Measurements from ENCODE around the gene THADA. TPM values are rescaled to one million over a fixed set of nuclear protein-coding genes. Genes with fewer than 3 reads are reported as not detected.

The THADA gene
- total and polyA plus RNA-seq, 7 donors = 4.4 to 35.2 (median 20.2) TPM

DNA sequence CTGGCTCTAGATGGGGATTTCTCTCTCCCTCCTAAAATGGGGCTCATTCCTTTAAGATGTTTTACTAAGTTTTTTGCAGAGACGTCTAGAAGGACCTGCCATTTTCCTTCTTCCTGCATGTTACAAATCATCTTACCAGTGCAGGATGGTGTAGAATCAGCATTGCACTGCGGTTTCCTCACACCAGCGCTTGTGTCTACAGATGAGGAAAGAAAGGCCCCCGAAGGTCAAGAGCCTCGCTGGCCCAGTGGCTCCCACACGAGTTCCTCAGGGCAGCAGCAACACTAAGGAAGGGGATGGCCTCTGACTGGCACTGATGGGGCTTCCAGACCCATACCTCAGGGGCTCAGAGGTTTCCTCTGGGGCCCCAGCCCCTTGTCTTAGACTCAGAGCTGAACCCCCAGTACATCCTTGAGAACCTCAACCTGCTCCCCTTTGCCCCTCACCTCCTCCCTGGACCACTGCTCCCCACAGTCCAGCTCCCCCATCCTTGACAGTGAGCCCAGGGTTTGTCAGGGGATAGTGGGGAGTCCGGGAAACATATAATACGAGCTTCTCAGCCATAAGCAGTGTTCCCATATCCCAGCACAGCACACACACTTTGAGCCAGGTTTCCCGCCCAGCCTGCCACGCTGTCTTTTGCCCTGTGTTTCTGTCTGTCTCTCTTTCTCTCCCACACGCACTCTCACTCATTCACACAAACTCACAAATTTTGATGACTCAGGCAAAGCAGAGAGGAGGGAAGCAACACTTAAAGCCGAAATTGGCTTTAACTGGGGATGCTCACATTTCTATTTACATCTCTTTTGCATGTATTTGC is 398.9 kb downstream of the THADA start:
- Histone ChIP-seq H3K36me3 (no peaks in the 10 kb centered on the region), H3K27me3 (no peaks in the 10 kb centered on the region), H3K27ac (no peak overlapping the region), H3K9me3 (no peaks in the 10 kb centered on the region), H3K4me1 (no peaks in the 10 kb centered on the region), H3K4me3 (no peak overlapping the region)
- intact Hi-C loops (cut with DNase I) = no loop called here
- 64 to 83% methylated on average over 12 of the region's 12 CpGs for WGBS, 2 donors
- no peak for DNase-seq
- TF ChIP-seq POLR2AphosphoS5 (IDR thresholded peaks at IDR 0.05) = no peak
- TF ChIP-seq, protein P1, sequence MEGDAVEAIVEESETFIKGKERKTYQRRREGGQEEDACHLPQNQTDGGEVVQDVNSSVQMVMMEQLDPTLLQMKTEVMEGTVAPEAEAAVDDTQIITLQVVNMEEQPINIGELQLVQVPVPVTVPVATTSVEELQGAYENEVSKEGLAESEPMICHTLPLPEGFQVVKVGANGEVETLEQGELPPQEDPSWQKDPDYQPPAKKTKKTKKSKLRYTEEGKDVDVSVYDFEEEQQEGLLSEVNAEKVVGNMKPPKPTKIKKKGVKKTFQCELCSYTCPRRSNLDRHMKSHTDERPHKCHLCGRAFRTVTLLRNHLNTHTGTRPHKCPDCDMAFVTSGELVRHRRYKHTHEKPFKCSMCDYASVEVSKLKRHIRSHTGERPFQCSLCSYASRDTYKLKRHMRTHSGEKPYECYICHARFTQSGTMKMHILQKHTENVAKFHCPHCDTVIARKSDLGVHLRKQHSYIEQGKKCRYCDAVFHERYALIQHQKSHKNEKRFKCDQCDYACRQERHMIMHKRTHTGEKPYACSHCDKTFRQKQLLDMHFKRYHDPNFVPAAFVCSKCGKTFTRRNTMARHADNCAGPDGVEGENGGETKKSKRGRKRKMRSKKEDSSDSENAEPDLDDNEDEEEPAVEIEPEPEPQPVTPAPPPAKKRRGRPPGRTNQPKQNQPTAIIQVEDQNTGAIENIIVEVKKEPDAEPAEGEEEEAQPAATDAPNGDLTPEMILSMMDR (IDR thresholded peaks at IDR 0.05) = no peak
- no peak for TF ChIP-seq EP300 (IDR thresholded peaks at IDR 0.05)
- TF ChIP-seq POLR2A (IDR thresholded peaks at IDR 0.05) = no peak

DNA sequence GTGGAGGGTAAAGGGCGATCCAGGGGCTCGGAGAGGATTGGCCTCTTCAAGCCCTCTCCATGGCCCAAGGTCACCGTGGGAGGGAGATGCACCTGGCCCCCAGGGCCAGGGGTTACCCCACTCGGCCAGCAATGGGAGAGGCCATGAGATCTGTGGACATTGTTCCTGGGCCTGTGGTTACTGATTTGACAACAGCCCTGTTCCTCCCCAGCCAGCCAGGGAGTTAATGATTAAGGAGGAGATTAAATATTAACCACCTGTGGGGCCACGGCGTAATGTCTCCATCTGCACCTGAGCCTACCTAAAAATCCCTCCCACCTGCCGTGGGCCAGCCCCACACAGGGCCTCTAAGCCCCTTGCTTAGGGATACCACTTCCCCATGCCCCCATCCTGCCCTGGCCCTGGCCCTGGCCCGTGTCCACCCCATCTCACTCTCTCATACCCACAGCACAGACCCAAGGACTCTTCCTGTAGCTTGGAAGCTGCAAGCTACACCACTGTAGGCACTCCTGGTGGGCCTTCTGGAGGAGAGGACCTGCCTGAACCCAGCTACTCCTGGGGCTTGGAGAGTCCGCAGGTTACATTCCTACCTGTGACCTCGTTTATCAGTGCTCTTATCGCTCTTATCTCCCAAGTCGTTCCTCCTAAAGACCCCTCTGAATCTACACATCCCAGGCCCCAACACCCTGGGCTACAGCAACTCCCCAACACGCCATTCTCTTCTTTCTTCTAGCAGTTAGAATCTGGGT is 401.5 kb downstream of the THADA start:
- H3K36me3 ChIP-seq = no peaks in the 10 kb centered on the region
- no peak overlapping the region for H3K27ac ChIP-seq
- no peaks in the 10 kb centered on the region for H3K9me3 ChIP-seq
- 15 to 56% methylated on average over 13 of the region's 13 CpGs for WGBS, 2 donors
- intact Hi-C loops (cut with DNase I) = no loop called here
- no peak overlapping the region for H3K4me3 ChIP-seq
- TF ChIP-seq, protein P1 (IDR thresholded peaks at IDR 0.05) = no peak
- TF ChIP-seq EP300 (IDR thresholded peaks at IDR 0.05) = no peak
- no peak for TF ChIP-seq POLR2A (IDR thresholded peaks at IDR 0.05)
- TF ChIP-seq POLR2AphosphoS5 (IDR thresholded peaks at IDR 0.05) = no peak
- no peaks in the 10 kb centered on the region for H3K4me1 ChIP-seq
- no peak for DNase-seq
- no peaks in the 10 kb centered on the region for H3K27me3 ChIP-seq

DNA sequence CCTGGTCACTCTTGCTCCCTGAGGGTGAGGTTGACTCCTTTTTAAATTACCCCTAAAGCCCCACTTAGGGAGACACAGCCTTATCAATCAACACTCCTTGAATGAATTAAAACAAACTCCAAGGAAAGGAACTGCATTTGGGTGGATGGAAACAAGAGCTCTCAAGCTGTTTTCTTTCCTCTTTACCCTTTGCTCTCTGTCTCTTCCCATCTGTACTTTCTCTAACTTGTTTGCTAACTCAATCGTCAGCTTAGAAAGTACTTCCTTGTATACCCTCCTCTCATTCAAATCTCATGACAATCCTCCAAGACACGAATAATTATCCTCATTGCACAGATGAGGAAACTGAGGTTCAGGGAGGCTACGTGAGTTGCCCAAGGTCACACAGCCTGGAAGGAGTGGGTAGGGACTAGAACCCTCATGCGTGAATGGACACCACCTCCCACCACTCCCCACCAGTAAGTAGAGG is 402.2 kb downstream of the THADA start:
- Histone ChIP-seq H3K27ac (no peak overlapping the region), H3K4me1 (no peaks in the 10 kb centered on the region), H3K9me3 (no peaks in the 10 kb centered on the region), H3K36me3 (no peaks in the 10 kb centered on the region), H3K4me3 (no peak overlapping the region), H3K27me3 (no peaks in the 10 kb centered on the region)
- 13 to 48% methylated on average over 4 of the region's 4 CpGs for WGBS, 2 donors
- TF ChIP-seq POLR2AphosphoS5 (IDR thresholded peaks at IDR 0.05) (no peak), POLR2A (IDR thresholded peaks at IDR 0.05) (no peak), EP300 (IDR thresholded peaks at IDR 0.05) (no peak)
- TF ChIP-seq, protein P1 (IDR thresholded peaks at IDR 0.05) = no peak
- intact Hi-C loops (cut with DNase I) = no loop called here
- no peak for DNase-seq

DNA sequence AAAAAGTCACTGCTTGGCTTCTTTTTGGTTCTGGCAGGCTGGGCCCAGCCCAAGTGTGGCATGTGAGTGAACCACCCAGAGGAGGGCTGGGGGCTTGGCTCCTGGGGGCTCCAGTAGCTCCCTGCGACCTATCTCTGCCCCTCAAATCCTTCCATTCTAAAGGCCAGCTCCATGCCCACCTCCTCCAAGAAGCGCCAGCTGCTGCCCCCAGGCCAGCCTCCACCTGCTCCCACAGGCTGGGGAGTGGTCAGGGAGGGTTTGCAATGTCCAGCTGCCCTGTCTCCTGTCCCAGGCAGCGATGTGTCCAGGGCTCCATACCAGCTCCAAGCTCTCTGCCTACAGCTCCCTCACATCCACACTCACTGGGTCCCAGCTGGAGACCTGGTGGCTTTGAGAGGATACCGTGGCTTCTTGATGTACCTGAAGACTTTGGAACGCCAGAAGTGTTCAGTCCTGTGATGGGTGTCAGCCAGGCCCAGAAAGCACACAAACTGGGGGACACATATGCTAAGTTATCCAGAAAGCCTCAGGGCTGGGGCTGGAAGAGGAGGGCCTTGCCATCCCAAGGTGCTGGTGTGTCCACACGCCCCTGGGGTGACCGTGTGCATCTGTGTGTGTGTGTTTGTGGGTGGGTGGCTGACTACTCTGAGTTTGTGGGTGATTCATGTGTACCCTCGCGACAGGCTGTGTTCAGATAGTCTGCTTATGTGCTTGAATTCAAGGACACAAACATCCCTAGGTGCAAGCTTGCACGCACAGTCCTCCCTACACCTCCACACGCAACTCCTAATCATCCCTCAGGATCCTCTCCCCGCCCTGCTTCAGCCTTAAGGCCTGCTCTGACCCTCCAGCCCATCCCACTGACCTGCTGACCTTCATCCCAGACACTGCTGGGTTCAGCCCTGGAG is 402.8 kb downstream of the THADA start:
- intact Hi-C loops (cut with DNase I) = no loop called here
- WGBS, 2 donors = 30 to 74% methylated on average over 12 of the region's 12 CpGs
- Histone ChIP-seq H3K9me3 (no peaks in the 10 kb centered on the region), H3K27me3 (no peaks in the 10 kb centered on the region), H3K27ac (no peak overlapping the region), H3K4me1 (no peaks in the 10 kb centered on the region), H3K4me3 (no peak overlapping the region), H3K36me3 (no peaks in the 10 kb centered on the region)
- TF ChIP-seq POLR2A (IDR thresholded peaks at IDR 0.05) (no peak), POLR2AphosphoS5 (IDR thresholded peaks at IDR 0.05) (no peak), EP300 (IDR thresholded peaks at IDR 0.05) (no peak)
- TF ChIP-seq, protein P1 (IDR thresholded peaks at IDR 0.05) = no peak
- DNase-seq = no peak
